HG02885 (cell line): ENCODE data around the gene PROX1.

Source experiments
- ATAC-seq: cut with Tn5 transposase; IDR thresholded peaks from one replicate; pipeline ENCODE4 v1.9.1; 2021; ENCODE audit warnings: mild to moderate bottlenecking; ENCODE audit not compliant: unreplicated experiment, poor library complexity

The PROX1 gene

GRCh38 chr1:213997038-213997771 is 9.4 kb downstream of the PROX1 start:
- ATAC-seq: no peak

DNA sequence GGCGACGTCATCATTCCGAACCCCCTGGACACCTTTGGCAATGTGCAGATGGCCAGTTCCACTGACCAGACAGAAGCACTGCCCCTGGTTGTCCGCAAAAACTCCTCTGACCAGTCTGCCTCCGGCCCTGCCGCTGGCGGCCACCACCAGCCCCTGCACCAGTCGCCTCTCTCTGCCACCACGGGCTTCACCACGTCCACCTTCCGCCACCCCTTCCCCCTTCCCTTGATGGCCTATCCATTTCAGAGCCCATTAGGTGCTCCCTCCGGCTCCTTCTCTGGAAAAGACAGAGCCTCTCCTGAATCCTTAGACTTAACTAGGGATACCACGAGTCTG is 10.0 kb downstream of the PROX1 start:
- no peak for ATAC-seq

- no peak for ATAC-seq
These were observed 11.0 kb downstream of the PROX1 start for GRCh38 chr1:213998785-213999184.

- no peak for ATAC-seq
These were observed 12.0 kb downstream of the PROX1 start for GRCh38 chr1:213999732-214000131.

- ATAC-seq: no peak
These were observed 14.3 kb downstream of the PROX1 start for GRCh38 chr1:214002060-214002459.

DNA sequence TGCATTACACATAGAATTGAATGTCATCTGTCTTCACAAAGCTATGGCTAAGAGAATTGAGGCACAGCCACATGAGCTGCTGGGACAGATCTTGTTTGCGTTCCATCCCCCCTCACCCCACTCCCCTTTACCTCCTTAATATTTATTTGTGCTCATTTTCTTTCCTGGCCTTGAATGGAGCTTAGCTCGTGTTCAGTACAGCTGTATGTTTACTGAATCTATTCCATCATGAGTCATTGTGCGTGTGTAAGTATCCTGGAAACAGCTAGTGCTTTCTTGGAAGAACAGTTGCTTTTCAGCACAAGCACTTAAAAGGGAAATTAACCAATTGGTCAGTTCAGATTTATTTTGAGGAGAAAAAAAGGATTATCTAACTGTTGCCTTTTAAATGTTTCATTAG is 14.7 kb downstream of the PROX1 start:
- no peak for ATAC-seq

GRCh38 chr1:214003233-214003632 is 15.5 kb downstream of the PROX1 start:
- no peak for ATAC-seq

DNA sequence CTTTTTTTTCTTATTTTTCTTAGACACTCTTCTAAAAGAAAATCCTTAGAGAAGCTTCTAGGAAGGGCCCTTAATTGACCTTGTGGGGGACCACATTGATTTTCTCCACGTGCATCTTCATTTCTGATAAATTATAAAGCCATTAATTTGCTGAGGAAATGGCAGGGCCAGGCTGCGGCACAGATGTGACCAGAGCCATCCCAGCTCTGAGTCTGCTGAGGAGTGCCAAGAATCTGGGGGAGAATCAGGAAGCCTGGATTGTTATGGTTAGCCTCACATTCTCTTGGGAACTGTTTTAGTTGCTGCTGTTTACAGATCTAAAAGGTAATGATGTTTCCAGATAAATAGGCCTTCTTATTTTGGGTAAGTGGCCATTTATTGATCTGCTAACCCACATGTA is 16.2 kb downstream of the PROX1 start:
- no peak for ATAC-seq

- no peak for ATAC-seq
These were observed 17.0 kb downstream of the PROX1 start for GRCh38 chr1:214004795-214005194.

GRCh38 chr1:214005708-214006107 is 17.9 kb downstream of the PROX1 start:
- no peak for ATAC-seq

GRCh38 chr1:214006845-214007244 is 19.1 kb downstream of the PROX1 start:
- no peak for ATAC-seq

DNA sequence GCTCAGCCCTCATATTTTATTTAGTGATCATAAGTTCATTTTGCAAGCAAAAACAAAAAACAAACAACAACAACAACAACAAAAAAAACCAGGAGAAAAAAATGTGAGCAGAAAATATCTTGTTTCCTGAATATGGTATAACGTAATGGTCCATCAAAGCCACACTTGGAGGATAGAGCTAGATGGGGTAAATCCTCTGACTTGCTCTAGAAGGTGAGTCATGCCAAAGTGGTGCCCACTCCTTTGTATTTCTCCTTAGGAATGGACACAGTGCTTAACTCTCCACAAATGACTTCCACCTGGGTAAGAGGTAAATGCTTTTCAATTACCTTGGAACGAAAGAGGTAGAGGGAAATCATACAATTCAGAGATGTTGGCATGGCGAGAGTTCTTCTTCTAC is 20.6 kb downstream of the PROX1 start:
- ATAC-seq: no peak

GRCh38 chr1:214008791-214009422 is 21.1 kb downstream of the PROX1 start:
- no peak for ATAC-seq

- no peak for ATAC-seq
These were observed 21.8 kb downstream of the PROX1 start for GRCh38 chr1:214009423-214010196.

- ATAC-seq: no peak
These were observed 22.4 kb downstream of the PROX1 start for GRCh38 chr1:214010197-214010573.

DNA sequence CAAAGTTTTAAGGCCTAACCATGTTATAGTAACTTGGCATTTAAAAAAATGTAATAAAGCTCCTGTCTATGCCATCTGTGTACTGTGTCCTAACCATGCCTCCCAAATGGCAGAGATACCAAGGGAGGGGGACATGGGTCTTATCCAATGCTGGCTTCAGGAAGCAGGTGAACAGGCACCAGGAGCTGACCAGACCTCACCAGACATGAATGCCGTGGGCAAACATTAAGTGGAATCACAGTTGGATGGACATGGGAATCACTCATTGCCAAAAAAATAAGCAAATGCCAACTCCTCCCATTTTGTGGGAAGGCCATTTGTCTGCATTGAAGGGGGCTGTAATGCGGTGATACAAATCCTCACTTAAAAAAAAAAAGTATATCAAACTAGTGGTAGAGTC is 22.9 kb downstream of the PROX1 start:
- ATAC-seq: no peak

DNA sequence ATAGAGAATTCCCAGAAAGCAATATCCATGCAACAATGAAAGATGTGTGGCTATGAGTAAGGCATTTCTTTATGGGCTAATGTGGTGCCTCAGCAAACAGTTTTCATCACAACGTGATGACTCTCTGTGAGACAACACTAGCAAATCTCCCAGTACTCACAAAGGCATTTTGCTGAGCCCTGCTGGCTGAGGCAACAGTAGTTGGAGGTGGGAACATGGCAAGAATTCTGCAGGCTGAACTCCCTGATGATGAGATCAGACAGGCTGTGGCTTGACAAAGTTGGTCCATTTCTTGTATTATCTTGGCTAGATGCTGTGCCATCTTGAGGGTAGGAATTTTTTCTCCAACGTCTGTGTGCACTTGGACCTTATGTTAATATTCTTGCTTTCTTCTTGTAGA is 24.6 kb downstream of the PROX1 start:
- ATAC-seq: no peak

DNA sequence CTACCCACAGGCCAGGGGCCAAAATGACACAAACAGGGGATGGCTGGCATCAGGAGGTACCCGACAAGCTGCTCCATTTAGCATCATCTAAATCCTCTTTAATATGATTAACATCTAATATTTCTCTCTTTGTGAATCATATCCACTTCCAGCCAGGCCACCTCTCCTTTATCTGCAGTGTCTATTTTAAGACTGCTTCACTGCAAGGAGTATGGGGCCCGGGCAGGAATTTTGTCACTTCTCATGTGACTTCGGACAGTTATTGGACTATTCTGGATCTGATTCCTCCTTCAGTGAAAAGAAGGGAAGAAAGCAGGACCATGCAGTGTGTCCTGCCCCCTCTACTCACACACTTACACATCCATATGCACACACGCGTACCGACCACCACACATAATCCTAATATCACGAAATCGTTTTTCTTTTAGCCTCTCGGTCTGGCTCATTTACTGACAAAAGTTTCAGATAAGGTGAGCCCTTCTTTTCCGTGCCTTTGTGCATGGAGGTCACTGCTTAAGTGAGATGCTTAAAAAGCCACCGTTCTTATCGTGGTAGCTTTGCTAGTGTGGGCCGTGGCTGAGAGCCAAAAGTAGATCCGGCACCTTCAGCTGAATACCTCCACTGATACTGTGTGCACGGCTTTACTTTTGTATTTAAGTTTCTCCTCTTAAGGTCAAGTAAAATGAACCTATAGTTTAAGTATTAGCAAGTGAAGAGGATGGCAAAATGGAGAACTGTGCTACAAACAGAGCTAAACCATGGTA is 26.0 kb downstream of the PROX1 start:
- ATAC-seq: no peak

- ATAC-seq: no peak
These were observed 27.0 kb downstream of the PROX1 start for GRCh38 chr1:214014730-214015129.

GRCh38 chr1:214017191-214017982 is 29.6 kb downstream of the PROX1 start:
- no peak for ATAC-seq
